ENCODE results near the gene XG.
"Not testable (repeated sequence)": the region's sequence is repeated elsewhere in the genome, so short reads cannot be mapped to it uniquely, and the experiment has no call there.

- TF ChIP-seq, protein P1, sequence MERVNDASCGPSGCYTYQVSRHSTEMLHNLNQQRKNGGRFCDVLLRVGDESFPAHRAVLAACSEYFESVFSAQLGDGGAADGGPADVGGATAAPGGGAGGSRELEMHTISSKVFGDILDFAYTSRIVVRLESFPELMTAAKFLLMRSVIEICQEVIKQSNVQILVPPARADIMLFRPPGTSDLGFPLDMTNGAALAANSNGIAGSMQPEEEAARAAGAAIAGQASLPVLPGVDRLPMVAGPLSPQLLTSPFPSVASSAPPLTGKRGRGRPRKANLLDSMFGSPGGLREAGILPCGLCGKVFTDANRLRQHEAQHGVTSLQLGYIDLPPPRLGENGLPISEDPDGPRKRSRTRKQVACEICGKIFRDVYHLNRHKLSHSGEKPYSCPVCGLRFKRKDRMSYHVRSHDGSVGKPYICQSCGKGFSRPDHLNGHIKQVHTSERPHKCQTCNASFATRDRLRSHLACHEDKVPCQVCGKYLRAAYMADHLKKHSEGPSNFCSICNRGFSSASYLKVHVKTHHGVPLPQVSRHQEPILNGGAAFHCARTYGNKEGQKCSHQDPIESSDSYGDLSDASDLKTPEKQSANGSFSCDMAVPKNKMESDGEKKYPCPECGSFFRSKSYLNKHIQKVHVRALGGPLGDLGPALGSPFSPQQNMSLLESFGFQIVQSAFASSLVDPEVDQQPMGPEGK (CRISPR knock-in tag; IDR thresholded peaks at IDR 0.05; ENCODE audit: borderline replicate concordance), result not testable (repeated sequence)
- TF ChIP-seq OSR1 (CRISPR knock-in tag; IDR thresholded peaks at IDR 0.05); TCF4 (CRISPR knock-in tag; IDR thresholded peaks at IDR 0.05; ENCODE audit: borderline replicate concordance); ZC3H10 (CRISPR knock-in tag; IDR thresholded peaks at IDR 0.05); ESRRG (CRISPR knock-in tag; IDR thresholded peaks at IDR 0.05); ZNF70 (CRISPR knock-in tag; IDR thresholded peaks at IDR 0.05): not testable (repeated sequence)
- TF ChIP-seq, protein P2, sequence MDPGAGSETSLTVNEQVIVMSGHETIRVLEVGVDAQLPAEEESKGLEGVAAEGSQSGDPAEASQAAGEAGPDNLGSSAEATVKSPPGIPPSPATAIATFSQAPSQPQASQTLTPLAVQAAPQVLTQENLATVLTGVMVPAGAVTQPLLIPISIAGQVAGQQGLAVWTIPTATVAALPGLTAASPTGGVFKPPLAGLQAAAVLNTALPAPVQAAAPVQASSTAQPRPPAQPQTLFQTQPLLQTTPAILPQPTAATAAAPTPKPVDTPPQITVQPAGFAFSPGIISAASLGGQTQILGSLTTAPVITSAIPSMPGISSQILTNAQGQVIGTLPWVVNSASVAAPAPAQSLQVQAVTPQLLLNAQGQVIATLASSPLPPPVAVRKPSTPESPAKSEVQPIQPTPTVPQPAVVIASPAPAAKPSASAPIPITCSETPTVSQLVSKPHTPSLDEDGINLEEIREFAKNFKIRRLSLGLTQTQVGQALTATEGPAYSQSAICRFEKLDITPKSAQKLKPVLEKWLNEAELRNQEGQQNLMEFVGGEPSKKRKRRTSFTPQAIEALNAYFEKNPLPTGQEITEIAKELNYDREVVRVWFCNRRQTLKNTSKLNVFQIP (CRISPR knock-in tag; IDR thresholded peaks at IDR 0.05; ENCODE audit: borderline replicate concordance, low read depth), result not testable (repeated sequence)
These were observed 48.1 kb downstream of the XG start for GRCh38 chrX:2799980-2800379.

Data from SK-N-SH treated with all-trans-retinoic acid at 6 μM for 48 hours (cell line).